CD4-positive, alpha-beta T cell treated with Interleukin-2 at 100 ng/mL for 4 hours (primary cell): Measurements from ENCODE around the gene RASGRF1.
"Not testable (repeated sequence)": the region's sequence is repeated elsewhere in the genome, so short reads cannot be mapped to it uniquely, and the experiment has no call there.

Experiments used
- DNase-seq: peaks from one replicate; pipeline ENCODE4 v3.0.0-alpha.2; 2020; ENCODE audit warnings: low spot score

The RASGRF1 gene

DNA sequence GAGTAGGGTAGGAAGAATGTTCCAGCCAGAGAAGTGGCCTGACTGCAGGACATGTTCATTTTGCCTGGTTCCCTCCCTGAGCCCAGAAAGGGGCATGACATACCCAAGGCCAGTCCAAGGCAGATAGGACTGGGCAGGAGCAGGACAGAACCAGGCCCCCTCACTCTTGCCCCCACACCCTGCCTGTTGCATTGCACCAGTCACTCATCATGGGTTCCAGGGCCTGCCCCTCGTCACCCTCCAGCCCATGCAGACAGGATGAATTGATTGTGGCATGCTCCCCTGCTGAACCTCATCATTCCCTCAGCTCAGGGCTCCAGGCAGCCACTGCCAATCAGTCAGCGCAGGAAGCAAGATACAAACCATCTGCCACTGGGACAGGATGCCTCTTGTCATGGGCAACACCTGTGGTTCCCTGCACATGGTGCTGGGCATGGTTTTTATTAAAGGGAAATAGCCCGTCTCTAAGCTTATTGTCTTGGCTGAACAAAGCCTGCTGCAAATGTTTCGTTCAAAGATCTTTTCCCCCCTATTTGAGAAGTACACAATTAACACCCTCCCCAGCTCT is 48.9 kb downstream of the RASGRF1 start:
- DNase-seq, result no peak

DNA sequence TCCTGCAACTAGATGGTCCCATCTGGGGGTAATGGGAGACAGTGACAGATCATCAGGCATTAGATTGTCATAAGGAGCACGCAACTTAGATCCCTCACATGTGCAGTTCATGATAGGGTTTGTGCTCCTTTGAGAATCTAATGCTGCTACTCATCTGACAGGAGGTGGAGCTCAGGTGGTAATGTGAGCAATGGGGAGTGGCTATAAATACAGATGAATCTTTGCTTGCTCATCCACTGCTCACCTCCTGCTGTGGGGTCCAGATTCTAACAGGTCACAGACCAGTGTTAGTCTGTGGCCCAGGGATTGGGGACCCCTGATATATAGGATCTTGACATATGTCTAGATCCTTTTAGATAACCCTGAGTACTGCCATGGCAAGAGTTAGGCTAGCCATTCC is 52.7 kb downstream of the RASGRF1 start:
- no peak for DNase-seq

DNA sequence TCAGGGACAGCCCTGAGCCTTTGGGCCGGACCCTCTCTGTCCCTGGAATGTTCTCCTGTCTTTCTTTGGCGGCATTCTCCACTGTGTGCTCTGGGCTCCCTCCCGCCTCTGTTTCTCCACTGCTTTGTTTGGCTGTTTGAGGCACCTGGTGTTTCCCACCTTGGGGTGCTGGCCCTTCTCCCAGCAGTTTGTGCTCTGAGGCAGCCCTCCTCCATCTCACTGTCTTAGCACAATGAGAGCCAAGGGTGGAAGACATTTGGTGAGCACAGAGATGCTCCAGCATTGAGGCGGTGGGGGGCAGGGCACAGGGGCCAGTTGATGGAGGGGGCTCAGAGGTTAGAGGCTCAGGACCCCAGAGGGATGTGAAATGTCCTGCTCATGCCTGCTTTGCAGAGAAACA is 54.3 kb downstream of the RASGRF1 start:
- no peak for DNase-seq

DNA sequence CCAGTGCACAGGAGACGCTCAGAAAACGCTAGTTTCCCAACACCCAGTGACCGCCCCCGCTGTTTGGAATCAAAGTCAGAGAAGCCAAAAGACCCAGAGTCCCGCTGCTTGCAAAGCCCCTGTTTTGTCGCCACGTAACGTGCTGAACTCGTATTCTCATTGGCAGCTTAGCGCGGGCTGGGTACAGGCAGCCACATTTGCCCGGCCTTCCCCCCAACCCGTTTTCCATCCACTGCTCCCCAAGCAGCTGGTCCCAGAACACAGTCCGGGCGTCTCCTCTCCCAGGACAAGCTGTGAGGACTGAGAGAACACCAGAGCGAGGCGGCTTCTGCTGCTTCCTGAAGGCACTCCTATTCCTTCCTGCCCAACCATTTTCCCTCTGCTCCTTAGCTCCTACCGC is 54.8 kb downstream of the RASGRF1 start:
- no peak for DNase-seq

DNA sequence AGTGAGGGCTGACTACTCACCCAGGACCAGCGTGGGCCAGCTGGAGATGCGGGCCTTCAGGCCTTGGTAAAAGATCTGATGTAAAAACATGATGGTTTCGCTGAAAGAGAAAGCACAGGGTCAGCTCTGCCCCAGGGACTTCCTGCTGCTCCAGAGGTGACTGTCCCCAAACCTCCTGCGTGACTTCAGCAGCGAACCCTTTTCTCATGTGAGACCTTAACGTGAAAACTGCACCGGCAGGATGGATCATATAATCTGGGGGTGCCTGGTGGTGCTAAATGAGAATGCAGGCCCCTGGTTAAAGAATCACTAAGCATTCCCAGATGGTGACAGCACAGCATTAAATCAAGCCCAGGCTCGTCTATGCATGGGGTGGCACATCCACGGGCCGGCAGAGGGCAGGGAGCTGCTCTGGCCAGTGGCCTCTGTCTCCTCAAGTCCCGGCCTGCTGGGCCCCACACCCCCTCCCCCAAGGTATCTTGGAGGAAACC is 55.4 kb downstream of the RASGRF1 start:
- no peak for DNase-seq

DNA sequence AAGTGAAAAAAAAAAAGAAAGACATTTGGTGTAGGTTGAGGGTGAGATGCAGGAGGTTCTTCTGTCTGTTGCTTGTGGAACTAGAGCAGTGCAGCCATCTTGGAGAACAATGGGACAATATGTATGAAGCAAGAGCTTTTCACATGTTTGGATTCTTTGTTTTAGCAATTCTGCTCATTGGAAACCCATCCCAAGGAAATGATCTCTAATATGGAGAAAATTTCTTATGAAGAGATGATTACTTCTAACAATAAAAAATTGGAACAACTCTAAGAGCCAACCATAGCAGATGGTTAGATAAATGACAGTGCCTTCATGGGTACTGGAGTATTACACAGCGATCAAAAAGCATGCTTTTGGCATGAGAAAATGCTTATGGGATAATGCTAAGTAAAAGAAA is 56.3 kb downstream of the RASGRF1 start:
- no peak for DNase-seq

DNA sequence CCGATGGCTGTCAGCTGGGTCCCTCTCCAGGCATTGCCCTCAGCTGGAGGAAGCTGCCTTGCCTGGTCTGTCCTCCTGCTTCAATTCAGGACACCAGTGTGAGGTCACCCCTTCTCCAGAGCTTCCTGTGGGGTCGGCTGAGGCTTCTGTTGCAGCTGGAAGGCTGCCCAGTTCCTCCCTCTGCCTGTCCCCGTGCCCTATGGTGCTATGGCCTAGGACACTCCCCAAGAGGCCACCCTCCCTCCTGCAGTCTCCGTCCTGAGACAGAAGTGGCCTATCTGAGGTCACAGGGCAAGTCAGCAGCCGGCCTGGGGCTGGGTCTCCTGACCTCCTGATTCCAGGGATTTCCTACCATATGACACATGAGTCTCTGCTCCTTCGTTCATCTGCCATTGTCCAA is 57.9 kb downstream of the RASGRF1 start:
- no peak for DNase-seq

DNA sequence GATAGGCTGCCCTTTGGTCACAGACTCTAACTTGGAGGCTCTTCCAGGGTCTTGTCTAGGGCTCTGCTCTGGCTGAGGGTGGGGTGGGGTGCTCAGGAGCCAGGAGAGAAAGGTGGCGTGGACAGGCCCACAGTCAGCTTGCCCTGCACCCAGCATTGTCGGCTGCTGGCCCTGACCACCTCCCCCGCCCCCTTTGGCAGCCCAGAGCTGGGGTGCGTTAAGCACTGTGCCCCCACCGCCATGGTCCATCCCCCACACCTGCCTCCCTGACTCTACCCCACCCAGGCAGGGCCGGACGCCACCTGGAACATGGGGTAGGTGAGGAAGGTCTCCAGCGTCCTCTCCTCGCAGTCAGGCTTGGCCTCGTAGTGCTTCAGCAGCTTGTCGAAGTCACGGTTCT is 58.8 kb downstream of the RASGRF1 start:
- DNase-seq, result no peak

DNA sequence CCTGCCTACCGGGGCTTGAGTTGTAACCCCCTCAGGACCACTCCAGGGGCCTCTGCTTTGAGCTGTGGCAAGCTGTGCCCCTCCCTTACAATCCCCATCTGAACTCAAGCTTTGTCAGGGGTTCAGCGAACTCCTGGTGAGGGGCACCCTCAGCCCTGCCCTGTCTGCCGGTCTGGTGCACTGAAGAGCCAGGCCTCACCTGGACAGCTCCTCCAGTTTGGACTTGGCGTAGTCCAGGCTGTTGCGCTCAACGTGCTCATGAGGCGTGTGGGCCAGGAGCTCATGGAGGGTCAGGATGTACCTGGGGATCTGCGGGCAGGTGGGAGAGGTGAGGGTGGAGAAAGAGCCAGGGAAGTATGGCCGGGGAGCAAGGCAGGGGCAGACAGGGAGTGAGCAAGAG is 59.4 kb downstream of the RASGRF1 start:
- no peak for DNase-seq

DNA sequence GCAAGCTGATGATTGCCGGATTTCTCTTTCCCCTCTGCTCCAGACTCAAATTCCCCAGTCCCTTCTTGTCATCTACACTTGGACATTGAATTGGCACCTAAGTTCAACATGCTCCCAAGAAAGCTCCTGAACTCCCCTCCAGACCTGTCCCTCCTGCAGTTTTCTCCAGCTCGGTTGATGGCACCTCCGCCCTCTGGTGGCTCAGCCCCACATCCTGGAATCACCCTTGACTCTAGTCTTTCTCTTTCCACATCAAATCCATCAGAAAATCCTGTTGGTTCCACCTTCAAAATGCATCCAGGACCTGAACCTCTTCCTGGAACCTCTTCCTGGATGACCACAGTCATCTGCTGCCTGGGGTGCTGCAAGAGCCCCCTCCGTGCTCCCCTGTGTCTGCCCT is 60.1 kb downstream of the RASGRF1 start:
- DNase-seq, result no peak

DNA sequence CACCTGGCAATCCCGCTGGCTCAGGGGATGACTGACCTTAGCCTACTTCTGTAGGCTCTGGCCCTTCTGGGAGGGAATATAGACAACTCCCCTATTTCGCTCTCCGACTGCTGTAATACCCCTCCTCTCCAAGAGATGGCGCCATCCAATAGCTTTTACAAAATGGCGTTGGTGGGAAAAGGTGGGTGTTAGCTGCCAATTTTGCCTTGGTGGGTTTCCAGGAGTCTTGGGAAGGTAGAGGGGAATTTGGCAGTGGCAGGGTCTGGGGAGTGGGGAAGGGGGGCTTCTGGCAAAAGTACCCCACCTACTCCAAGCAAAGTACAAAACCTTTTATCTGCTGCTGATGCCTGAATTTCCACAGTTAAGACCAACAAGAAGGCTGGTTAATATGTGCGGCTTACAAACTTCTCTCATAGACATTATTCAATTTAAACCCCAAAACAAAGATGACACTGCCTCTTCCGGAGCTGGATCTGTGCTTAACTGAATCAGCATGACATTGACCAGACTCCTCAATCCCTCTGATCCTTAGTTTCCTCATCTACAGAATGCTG is 62.1 kb downstream of the RASGRF1 start:
- no peak for DNase-seq

DNA sequence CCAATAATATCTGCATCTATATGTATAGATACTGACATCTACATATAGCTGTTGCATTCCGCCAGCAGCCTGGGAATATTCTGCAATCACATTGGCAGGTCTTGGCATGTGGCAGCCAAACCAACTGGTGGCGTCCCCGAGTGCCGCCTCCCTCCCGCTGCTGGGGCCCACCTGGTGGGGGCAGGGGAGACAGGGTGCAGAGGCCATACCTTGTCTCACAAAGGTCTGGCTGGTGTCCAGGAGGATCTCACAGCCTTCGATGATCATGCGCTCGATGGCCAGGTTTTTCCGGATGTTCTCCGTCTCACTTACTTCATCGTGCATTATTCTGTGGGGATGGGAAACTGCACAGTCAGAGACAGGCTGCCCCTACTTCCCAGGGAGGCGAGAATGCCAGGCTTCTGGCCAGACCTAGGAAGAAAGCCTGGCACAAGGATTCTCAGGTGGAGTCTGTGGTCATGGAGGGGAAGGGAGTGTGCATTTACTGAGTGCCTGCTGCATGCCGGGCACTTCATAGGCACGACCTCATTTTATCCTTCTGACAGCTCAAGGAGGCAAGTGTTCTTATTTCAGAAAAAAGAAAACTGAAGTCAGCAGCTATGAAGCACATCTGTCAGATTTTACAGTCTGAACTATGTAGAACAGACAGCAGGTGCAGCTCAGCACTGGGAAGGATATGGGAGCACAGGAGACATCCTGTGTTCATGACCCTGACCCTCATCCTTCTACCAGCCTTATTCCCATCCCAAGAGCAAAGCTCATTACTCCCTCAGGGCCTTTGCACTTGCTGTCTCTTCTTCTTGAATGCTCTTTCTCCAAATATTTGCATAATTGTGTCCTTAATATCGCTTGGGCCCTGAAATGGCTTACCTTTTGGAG is 62.8 kb downstream of the RASGRF1 start:
- no peak for DNase-seq

DNA sequence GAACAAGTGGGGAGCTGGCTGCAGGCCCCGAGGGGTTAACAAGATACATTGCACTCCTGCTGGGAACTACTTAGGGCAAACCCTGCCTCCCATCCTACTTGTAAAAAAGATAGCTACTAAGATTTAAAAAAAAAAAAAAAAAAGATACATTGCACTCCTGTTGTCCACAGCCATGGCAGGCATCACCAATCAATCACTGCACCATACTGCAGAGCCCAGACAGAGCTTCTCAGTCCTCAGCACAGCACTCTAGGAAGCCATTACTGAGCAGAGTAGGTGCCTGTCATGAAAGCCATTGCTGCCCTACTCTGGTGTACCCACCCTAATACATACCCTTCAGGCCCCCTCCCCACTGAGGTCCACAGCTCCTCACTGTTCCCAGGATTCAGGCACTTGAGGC is 64.8 kb downstream of the RASGRF1 start:
- no peak for DNase-seq

DNA sequence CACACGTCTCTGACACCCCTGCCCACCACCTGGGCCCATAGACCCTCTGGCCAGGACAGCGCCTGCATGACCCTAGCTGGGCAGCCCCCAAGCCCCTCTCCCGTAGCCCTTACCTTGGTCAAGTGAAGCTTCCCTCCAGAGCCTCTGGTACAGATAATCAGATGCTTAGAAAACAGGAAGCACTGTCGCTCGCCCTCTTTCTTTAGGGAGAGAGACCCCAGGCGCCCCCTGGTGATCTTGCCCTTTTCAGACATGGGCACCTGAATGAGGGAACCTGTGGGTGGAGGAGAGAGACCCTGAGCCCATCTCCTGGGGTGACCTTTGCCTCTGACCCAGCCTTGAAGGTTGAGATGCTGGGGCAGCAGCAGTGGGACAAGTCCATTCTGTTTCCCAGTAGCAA is 65.4 kb downstream of the RASGRF1 start:
- DNase-seq, result no peak

DNA sequence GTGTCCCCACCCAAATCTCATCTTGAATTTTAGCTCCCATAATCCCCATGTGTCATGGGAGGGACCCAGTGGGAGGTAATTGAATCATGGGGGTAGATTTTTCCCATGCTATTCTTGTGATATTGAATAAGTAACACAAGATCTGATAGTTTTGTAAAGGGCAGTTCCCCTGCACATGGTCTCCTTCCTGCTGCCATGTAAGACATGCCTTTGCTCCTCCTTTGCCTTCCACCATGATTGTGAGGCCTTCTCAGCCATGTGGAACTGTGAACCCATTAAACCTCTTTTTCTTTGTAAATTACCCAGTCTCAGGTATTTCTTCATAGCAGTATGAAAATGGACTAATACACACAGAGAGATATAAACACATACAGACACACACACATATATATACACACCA is 66.1 kb downstream of the RASGRF1 start:
- DNase-seq, result not testable (repeated sequence)

DNA sequence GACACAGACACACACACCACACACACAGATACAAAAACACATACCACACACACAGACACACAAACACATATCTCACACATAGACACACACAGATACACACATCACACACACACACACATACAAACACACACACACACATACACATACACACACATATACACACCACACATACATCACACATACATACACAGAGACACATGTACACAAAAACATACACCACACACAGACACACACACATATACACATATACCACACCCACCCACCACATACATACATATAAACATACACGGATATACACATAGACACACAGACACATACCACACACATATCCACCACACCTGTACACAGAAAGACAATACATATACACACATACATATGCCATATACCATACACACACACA is 66.7 kb downstream of the RASGRF1 start:
- no peak for DNase-seq

DNA sequence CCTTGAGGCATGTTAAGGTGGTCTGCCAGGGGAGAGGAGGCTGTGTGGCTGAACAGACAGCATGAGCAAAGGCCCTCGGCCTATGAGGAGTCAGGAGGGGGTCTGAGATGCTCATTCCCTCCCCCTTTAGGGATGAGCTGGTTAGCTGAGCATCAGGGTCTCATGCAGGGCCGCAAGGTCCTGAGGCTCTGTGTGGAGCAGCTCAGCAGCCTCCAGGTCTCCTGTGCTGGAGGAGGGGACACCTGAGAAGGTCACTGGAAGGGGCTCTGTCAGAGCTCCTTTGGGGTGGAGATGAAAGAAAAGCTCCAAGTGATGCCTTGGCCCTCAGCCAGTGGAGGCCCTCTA is 67.1 kb downstream of the RASGRF1 start:
- no peak for DNase-seq

DNA sequence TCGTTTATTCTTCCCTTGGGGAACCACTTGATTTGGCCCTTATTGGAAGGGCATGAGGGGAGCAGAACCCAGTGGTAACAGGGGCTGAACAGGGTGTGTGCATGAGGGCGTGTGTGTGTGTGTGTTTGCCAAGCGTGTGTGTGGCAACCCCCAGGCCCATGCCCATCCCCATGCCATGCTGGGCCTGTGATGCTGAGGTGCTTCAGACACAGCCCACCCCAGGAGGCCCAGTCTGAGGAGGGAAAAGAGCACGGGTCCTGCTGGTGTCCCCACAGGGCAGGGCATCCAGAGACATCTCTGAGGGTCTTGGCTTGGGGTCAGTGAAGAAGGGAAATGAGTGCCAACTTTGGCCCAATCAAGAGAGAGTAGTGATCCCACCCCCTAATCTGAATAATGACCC is 71.6 kb downstream of the RASGRF1 start:
- no peak for DNase-seq

DNA sequence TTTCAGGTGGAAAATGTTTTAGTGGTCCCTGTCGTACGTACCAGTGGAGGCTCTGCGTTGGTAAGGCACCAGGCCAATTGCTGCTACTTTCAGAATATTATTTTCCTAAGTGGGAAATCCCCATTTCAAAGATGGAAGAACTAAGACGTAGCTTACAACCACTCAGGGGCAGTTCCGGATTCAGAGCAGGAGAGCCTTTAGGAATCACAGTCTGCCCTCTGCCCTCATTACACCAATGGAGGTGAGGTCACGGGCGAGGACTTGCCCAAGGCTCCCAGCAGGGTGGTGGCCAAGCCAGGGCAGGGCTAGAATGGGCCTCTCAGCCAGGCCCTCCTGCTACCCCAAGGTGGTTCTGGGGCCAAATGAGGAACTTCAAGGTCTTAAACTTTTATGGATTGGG is 72.6 kb downstream of the RASGRF1 start:
- DNase-seq, result no peak

DNA sequence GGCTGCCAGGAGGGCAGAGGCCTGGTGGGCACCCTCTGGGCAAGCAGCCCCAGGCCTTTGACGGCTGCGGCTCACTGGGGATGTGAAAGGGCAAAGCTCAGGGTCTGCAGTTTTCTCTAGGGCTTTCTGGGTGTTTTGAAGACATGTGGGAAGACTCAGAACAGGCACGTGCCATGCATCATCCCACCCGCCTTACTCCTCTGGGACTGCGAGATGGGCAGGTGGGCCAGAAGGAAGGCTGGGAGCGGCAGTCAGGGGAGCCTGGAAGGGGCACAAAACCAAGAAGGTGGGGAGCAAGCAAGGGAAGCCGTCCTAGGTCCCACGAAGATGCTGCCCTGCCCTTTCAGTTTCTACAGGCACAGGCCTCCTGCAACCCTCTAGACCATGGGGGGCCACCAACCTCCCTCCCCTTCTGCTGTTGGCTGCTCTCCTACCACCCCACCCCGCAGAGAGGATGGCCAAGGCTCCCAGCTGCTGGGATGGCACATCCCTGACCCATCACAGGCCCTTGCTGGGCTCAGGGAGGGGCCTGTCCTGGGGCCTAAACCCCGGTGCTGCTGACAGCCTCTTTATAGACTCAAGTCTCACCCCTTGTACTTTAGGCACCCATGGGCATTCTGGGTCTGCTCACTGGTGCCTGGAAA is 73.9 kb downstream of the RASGRF1 start:
- no peak for DNase-seq

DNA sequence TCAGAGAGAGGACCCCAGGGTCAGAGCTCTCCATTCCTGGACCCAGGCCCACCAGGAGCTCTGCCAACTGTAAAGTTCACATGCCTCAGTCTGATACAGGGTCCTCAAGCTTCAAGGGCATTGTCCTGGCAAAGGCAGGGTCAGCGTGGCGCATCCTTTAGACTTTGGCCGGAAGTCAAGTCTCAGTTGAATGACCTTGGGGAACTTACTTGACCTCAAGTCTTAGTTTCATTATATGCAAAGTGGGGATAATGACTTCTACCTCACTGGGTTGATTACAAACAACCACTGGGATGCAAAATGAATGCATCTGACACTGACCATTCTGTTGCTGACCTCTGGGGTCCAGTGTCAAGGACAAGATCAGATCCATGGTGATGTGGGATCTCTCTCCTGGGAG is 75.2 kb downstream of the RASGRF1 start:
- DNase-seq, result no peak

DNA sequence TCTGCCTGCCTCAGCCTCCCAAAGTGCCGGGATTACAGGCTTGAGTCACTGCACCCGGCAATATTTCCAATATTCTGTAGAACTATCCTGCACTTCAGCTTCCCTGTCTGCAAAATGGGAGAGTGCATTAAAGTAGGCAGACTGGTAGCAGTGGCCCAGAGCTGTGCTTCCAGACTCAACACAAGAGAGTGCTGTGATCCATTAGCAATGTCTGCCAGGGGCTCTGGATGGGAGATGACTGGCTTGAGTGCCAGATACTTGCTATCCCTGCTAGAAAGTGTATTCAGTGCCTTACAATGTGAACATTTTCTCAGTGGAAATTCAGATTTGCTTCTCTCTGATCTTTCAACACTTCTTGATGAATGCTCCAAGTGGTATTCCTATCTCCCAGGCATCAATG is 80.3 kb downstream of the RASGRF1 start:
- DNase-seq, result no peak

DNA sequence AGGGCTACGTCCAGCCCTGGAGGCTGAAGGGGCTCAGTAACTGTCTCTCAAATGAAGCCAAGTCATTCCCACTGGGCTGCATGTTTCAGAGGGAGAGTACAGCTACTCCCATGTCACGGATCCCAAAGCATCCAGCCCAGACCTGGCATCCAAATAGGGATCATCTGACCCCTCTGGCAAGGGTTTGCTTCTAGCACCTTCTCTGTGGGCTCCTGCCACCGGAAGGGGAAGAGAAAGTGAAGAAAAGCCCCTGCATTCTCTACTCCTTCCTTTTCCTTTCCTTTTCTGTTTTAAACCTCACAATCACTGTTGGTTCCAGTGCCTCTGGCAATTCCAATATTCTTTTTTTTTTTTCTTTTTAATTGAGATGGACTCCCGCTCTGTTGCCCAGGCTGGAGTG is 81.2 kb downstream of the RASGRF1 start:
- no peak for DNase-seq
